Keratinocyte (primary cell): ENCODE data around the gene MINDY4.

ENCODE experiments used
- CTCF ChIP-seq, 3 experiments: IDR thresholded peaks in 1 of 3; conservative IDR thresholded peaks in 1 of 3; optimal IDR thresholded peaks in 1 of 3; 2 replicates in 2 of 3; 3 replicates in 1 of 3; pipeline versions ENCODE3 to v1.5.1; 2011; ENCODE audit warnings: low read length in 3 of 3, mild to moderate bottlenecking in 3 of 3, moderate library complexity in 2 of 3, control low read depth in 1 of 3, inconsistent platforms in 1 of 3; ENCODE audit not compliant: insufficient read depth in 2 of 3; ENCODE audit errors: extremely low read depth in 1 of 3
- EZH2 ChIP-seq: IDR thresholded peaks from one replicate; pipeline ENCODE4 v1.6.1; 2012; ENCODE audit warnings: inconsistent platforms, mild to moderate bottlenecking, low read length, moderate library complexity

- TF ChIP-seq CTCF (optimal IDR thresholded peaks at IDR 0.05 in 1 of 3, IDR thresholded peaks at IDR 0.05 in 1 of 3, conservative IDR thresholded peaks at IDR 0.05 in 1 of 3; ENCODE audit: extremely low read depth in 1 of 3, insufficient read depth in 2 of 3, low read length in 3 of 3): no peak
- no peak for TF ChIP-seq EZH2
Observed at GRCh38 chr7:30844916-30845315, 73.7 kb downstream of the MINDY4 start.
